Vagina (tissue), 2 donors: ENCODE results near the gene SLC12A7.

Experiments
- CTCF ChIP-seq, 3 experiments: fragments of 450-650 bp in 2 of 3; fragments of 200-600 bp in 1 of 3; sonication (generic) in 1 of 3; IDR thresholded peaks; one replicate each; pipeline ENCODE4 v1.5.1; 2017 to 2019; ENCODE audit warnings: antibody characterized with exemption in 3 of 3, mild to moderate bottlenecking in 2 of 3, moderate library complexity in 2 of 3
- POLR2A ChIP-seq, 2 donors: fragments of 450-650 bp; IDR thresholded peaks; one replicate each; pipeline ENCODE4 v1.6.1; 2017; ENCODE audit warnings: antibody characterized with exemption in 2 of 2, mild to moderate bottlenecking in 2 of 2, moderate library complexity in 2 of 2
- POLR2AphosphoS5 ChIP-seq, 2 donors: sonication (generic); formaldehyde crosslinking; IDR thresholded peaks; one replicate each; pipeline ENCODE4 v1.9.0; 2017; ENCODE audit warnings: antibody characterized with exemption in 2 of 2, mild to moderate bottlenecking in 2 of 2, low read depth in 1 of 2; ENCODE audit not compliant: insufficient read depth in 1 of 2

- TF ChIP-seq CTCF (IDR thresholded peaks at IDR 0.05) (peak; percentile 23 to 55 (median 45)), POLR2AphosphoS5 (IDR thresholded peaks at IDR 0.05; ENCODE audit: insufficient read depth in 1 of 2, low read depth in 1 of 2) (no peak), POLR2A (IDR thresholded peaks at IDR 0.05) (no peak)
These were observed 103.2 kb downstream of the SLC12A7 start, which contains the start of gene NKD2 for GRCh38 chr5:1008451-1009358.
